Smooth muscle cell (in vitro differentiated cells): ENCODE measurements around the gene KIAA0930. TPM values are rescaled to one million over a fixed set of nuclear protein-coding genes. Genes with fewer than 3 reads are reported as not detected.

Experiments
- DNase-seq: peaks from one replicate; lab custom pipeline; 2025; ENCODE audit not compliant: unreplicated experiment; lab: John Stamatoyannopoulos, UW
- H2AFZ ChIP-seq: fragments of 200-600 bp; sonication (generic); 2 replicates; pipeline ENCODE4 v1.6.0; 2016; ENCODE audit warnings: antibody characterized with exemption, low read depth, mild to moderate bottlenecking
- H3F3A ChIP-seq: fragments of 200-600 bp; sonication (generic); 2 replicates; pipeline ENCODE4 v1.6.0; 2017; ENCODE audit warnings: antibody characterized with exemption, low read depth
- H3K27ac ChIP-seq: fragments of 200-600 bp; sonication (generic); 2 replicates; pipeline ENCODE4 v1.5.1; 2016; ENCODE audit warnings: low read depth, mild to moderate bottlenecking
- H3K27me3 ChIP-seq: fragments of 200-600 bp; sonication (generic); 2 replicates; pipeline ENCODE4 v1.6.1; 2016; ENCODE audit warnings: low read depth, mild to moderate bottlenecking
- H3K36me3 ChIP-seq: fragments of 200-600 bp; sonication (generic); 2 replicates; pipeline ENCODE4 v1.5.1; 2016; ENCODE audit warnings: low read depth
- H3K4me1 ChIP-seq: fragments of 200-600 bp; sonication (generic); 2 replicates; pipeline ENCODE4 v1.5.1; 2016; ENCODE audit warnings: low read depth
- H3K4me2 ChIP-seq: fragments of 200-600 bp; sonication (generic); 2 replicates; pipeline ENCODE4 v1.6.0; 2016; ENCODE audit warnings: mild to moderate bottlenecking
- H3K4me3 ChIP-seq: fragments of 200-600 bp; sonication (generic); 2 replicates; pipeline ENCODE4 v1.5.1; 2016; ENCODE audit warnings: mild to moderate bottlenecking
- H3K79me2 ChIP-seq: fragments of 200-600 bp; sonication (generic); 2 replicates; pipeline ENCODE4 v1.6.0; 2016; ENCODE audit warnings: low read depth, mild to moderate bottlenecking
- H3K9ac ChIP-seq: fragments of 200-600 bp; sonication (generic); 2 replicates; pipeline ENCODE4 v1.6.0; 2016; ENCODE audit warnings: low read depth
- H3K9me3 ChIP-seq: fragments of 200-600 bp; sonication (generic); replicated peaks from 2 replicates; pipeline ENCODE4 v1.5.1; 2016; ENCODE audit warnings: low read depth
- H4K20me1 ChIP-seq: fragments of 200-600 bp; sonication (generic); 2 replicates; pipeline ENCODE4 v1.6.0; 2016; ENCODE audit warnings: low read depth
- WGBS: methylation state at CpG from one replicate; pipeline ENCODE4 v1.1.7; 2016; ENCODE audit warnings: low lambda C conversion rate; 5-methylcytosine and 5-hydroxymethylcytosine counted together
- polyA plus RNA-seq: library from polyadenylated mRNA; unstranded; fragments of >200 nt; fragmentation: Nextera tagmentation; extraction: Ambion mirVana; gene quantifications from 2 replicates; pipeline ENCODE4 v1.2.1, GENCODE V29; 2016
- total RNA-seq: library from RNA; depleted of rRNA; stranded (reverse); fragments of >200 nt; gene quantifications from 2 replicates; pipeline ENCODE4 v1.2.3, GENCODE V29; 2014
- TF ChIP-seq, protein P1 (sequence below): fragments of 200-600 bp; sonication (generic); IDR thresholded peaks from 2 replicates; pipeline ENCODE4 v1.5.1; 2017; ENCODE audit warnings: borderline replicate concordance, mild to moderate bottlenecking, antibody characterized with exemption; ENCODE audit not compliant: insufficient read depth, poor library complexity, severe bottlenecking

The KIAA0930 gene
- total and polyA plus RNA-seq, 2 experiments from 2014 or later, result 37.6 to 44.8 TPM

DNA sequence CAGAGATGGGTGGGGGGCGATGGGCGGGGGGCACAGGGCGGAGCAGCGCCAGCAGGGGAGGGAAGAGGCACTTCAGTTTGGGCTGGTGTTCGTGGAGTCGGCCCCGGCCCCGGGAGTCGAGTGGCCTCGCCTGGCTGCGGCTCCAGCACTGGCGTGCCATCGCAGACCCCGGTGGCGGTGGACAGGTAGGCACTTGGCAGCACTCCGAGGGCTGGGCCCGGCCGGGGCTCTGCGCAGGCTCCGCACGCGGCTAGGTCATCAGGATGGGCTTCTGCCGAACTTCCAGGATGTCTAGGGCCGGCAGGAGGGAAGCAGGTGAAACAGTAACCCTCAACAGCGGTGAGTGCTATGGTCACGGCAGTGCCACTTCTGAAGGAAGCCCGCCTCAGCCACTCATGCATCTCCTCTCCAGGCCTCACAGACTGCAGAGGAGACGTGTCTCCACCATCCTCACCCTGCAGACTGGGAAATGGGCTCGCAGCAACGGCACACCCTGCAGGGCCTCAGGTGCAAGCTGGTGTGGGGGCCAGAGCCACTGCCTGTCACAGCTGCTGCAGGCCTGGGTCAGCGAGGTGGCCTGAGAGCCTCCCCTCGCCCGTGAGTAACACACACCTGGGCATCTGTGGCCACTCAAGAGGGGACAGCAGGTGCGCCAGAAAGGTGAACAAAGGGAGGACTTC lies 43.6 kb downstream of the KIAA0930 start:
- Histone ChIP-seq H3K36me3 (no peaks in the 10 kb centered on the region), H3K9me3 (no peaks in the 10 kb centered on the region), H3F3A (peaks cover 3% of the 10 kb centered on the region), H3K4me2 (no peak overlapping the region), H3K9ac (no peak overlapping the region), H3K79me2 (no peaks in the 10 kb centered on the region), H3K27ac (no peak overlapping the region), H4K20me1 (peaks cover 14% of the 10 kb centered on the region), H3K4me1 (peaks cover 5% of the 10 kb centered on the region), H2AFZ (no peak overlapping the region), H3K4me3 (no peak overlapping the region), H3K27me3 (no peaks in the 10 kb centered on the region)
- DNase-seq, result no peak
- TF ChIP-seq, protein P1, sequence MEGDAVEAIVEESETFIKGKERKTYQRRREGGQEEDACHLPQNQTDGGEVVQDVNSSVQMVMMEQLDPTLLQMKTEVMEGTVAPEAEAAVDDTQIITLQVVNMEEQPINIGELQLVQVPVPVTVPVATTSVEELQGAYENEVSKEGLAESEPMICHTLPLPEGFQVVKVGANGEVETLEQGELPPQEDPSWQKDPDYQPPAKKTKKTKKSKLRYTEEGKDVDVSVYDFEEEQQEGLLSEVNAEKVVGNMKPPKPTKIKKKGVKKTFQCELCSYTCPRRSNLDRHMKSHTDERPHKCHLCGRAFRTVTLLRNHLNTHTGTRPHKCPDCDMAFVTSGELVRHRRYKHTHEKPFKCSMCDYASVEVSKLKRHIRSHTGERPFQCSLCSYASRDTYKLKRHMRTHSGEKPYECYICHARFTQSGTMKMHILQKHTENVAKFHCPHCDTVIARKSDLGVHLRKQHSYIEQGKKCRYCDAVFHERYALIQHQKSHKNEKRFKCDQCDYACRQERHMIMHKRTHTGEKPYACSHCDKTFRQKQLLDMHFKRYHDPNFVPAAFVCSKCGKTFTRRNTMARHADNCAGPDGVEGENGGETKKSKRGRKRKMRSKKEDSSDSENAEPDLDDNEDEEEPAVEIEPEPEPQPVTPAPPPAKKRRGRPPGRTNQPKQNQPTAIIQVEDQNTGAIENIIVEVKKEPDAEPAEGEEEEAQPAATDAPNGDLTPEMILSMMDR, result no peak
- WGBS, result 94% methylated on average over 27 of the region's 34 CpGs

DNA sequence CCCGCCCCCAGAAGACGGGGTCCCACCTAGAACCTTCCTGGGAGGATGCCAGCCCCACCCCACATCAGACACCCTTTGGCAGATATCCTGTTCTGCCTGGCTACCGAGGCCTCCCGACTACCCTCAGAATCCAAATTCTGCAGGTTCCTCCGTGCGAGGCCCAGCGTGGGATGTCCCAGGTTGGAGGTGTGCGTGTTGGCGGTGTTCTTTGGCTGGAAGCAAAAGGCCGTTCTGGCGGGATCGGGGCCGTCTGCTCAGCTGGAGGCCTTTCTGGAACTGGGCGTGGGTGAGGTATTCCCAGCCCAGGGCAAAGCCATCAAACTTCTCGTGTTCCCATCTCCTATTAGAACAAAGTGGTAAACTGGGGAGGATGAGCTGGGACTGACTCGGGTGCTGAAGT lies 44.4 kb downstream of the KIAA0930 start:
- TF ChIP-seq, protein P1, result no peak
- Histone ChIP-seq H3F3A (peaks cover 3% of the 10 kb centered on the region), H3K27me3 (no peaks in the 10 kb centered on the region), H3K4me3 (no peak overlapping the region), H4K20me1 (peaks cover 8% of the 10 kb centered on the region), H3K79me2 (no peaks in the 10 kb centered on the region), H3K36me3 (no peaks in the 10 kb centered on the region), H2AFZ (no peak overlapping the region), H3K27ac (no peak overlapping the region), H3K4me2 (no peak overlapping the region), H3K9ac (no peak overlapping the region), H3K4me1 (peaks cover 2% of the 10 kb centered on the region), H3K9me3 (no peaks in the 10 kb centered on the region)
- no peak for DNase-seq
- WGBS, result 97% methylated on average over 16 of the region's 16 CpGs

DNA sequence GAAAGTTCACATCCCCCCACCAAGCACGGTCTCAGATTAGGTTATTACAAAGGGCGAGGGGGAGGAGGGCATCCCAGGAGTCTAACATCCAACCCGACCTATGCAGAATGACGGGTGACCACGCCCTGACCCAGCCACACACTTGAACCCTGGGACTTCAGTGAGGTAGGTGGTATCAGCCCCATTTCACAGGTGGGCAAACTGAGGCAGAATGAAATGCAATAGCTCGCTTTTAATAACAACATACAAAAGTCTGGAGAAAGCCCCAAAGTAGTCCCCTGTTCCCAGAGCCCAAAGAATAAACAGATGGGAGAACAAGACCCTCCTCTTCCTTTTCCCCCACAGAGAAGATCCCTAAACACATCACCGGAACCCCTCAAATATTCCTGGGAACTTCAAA lies 45.1 kb downstream of the KIAA0930 start:
- Histone ChIP-seq H3K9me3 (no peaks in the 10 kb centered on the region), H3K79me2 (no peaks in the 10 kb centered on the region), H3K36me3 (no peaks in the 10 kb centered on the region), H4K20me1 (peaks cover 1% of the 10 kb centered on the region), H3K9ac (no peak overlapping the region), H3K4me3 (no peak overlapping the region), H3F3A (peaks cover 3% of the 10 kb centered on the region), H2AFZ (no peak overlapping the region), H3K4me1 (no peaks in the 10 kb centered on the region), H3K4me2 (no peak overlapping the region), H3K27me3 (no peaks in the 10 kb centered on the region), H3K27ac (no peak overlapping the region)
- no peak for DNase-seq
- TF ChIP-seq, protein P1, result no peak
- 96% methylated on average over 7 of the region's 7 CpGs for WGBS

DNA sequence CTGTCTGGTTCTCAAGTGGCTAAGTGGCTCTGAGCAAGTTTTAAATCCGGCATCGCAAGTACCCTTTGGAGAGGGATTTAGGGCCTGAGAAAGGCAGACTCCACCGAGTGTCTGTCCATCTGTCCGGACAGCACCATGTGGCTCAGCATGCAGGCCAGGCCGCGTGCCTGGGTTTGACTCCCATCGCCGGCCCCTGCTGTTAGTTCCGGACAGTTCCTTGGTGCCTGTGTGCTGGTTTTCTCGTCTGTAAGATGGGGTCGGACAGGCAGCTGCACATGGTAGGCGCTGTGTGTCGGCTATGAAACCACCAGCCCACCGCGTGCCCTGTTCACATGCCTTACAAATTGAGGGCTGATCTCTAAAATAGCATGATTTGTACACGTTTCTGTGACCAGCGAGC lies 46.0 kb downstream of the KIAA0930 start:
- no peaks in the 10 kb centered on the region for H3K79me2 ChIP-seq
- no peak overlapping the region for H3K9ac ChIP-seq
- no peak overlapping the region for H3K4me2 ChIP-seq
- H3K27ac ChIP-seq, result no peak overlapping the region
- H3K4me3 ChIP-seq, result no peak overlapping the region
- no peaks in the 10 kb centered on the region for H3K27me3 ChIP-seq
- no peaks in the 10 kb centered on the region for H3K36me3 ChIP-seq
- WGBS, result 89% methylated on average over 17 of the region's 17 CpGs
- H3K9me3 ChIP-seq, result no peaks in the 10 kb centered on the region
- H4K20me1 ChIP-seq, result no peaks in the 10 kb centered on the region
- H3F3A ChIP-seq, result peaks cover 4% of the 10 kb centered on the region
- H3K4me1 ChIP-seq, result no peaks in the 10 kb centered on the region
- no peak overlapping the region for H2AFZ ChIP-seq
- no peak for DNase-seq
- TF ChIP-seq, protein P1, result no peak
